Lower lobe of right lung (tissue), 2 donors: Measurements from ENCODE around the gene LRIT3. TPM values are rescaled to one million over a fixed set of nuclear protein-coding genes. Genes with fewer than 3 reads are reported as not detected.

Experiments used
- ATAC-seq, 2 donors: fragments of 200-7000 bp; cut with Tn5 transposase; one replicate each; pipeline ENCODE4 v1.9.1; 2020 to 2022; ENCODE audit warnings: mild to moderate bottlenecking in 2 of 2, moderate library complexity in 2 of 2
- DNase-seq: peaks from one replicate; pipeline ENCODE4 v3.0.0-alpha.2; 2020
- H3K27ac ChIP-seq: fragments of 200-600 bp; one replicate; pipeline ENCODE4 v1.8.0; 2022
- H3K27me3 ChIP-seq: fragments of 200-600 bp; one replicate; pipeline ENCODE4 v1.8.0; 2022; ENCODE audit warnings: low read depth
- H3K36me3 ChIP-seq: fragments of 200-600 bp; one replicate; pipeline ENCODE4 v1.8.0; 2022; ENCODE audit warnings: mild to moderate bottlenecking
- H3K4me1 ChIP-seq: fragments of 200-600 bp; one replicate; pipeline ENCODE4 v1.8.0; 2022
- H3K4me3 ChIP-seq: fragments of 200-600 bp; one replicate; pipeline ENCODE4 v1.8.0; 2022; ENCODE audit warnings: mild to moderate bottlenecking
- H3K9me3 ChIP-seq: fragments of 200-600 bp; one replicate; pipeline ENCODE4 v1.8.0; 2022
- CTCF ChIP-seq: fragments of 200-600 bp; IDR thresholded peaks from one replicate; pipeline ENCODE4 v1.8.0; 2022; ENCODE audit warnings: antibody characterized with exemption, mild to moderate bottlenecking
- intact Hi-C: fragments of 100-400 bp; cut with DNase I; formaldehyde crosslinking; loops from one replicate; pipeline ENCODE4 v1.11.0; 2022
- total RNA-seq: library from RNA; stranded (reverse); fragmentation: NEBNext Ultra II Directional; extraction: Animal tissue kit (Norgen Biotek cat#: 25700); gene quantifications from one replicate; pipeline ENCODE4 v1.2.1, GENCODE V29; 2021
- donor health status: DM: no; HTN: yes; CAD: no; lungs with severe emphysema.

The LRIT3 gene
- total RNA-seq, 1 donor from 2014 or later: 0.12 TPM

GRCh38 chr4:109877400-109877799 lies 29.5 kb downstream of the LRIT3 start:
- TF ChIP-seq CTCF: no peak
- Histone ChIP-seq H3K4me3 (no peak overlapping the region), H3K27ac (no peak overlapping the region), H3K4me1 (no peaks in the 10 kb centered on the region), H3K9me3 (no peaks in the 10 kb centered on the region), H3K36me3 (no peaks in the 10 kb centered on the region), H3K27me3 (peaks cover 3% of the 10 kb centered on the region)
- intact Hi-C loops: no loop called here
- ATAC-seq (no peak), DNase-seq (no peak)

- Histone ChIP-seq H3K36me3 (no peaks in the 10 kb centered on the region), H3K27me3 (peaks cover 3% of the 10 kb centered on the region), H3K9me3 (no peaks in the 10 kb centered on the region), H3K4me1 (no peaks in the 10 kb centered on the region), H3K27ac (no peak overlapping the region), H3K4me3 (no peak overlapping the region)
- TF ChIP-seq CTCF: no peak
- ATAC-seq (no peak), DNase-seq (no peak)
- intact Hi-C loops: no loop called here
These were observed 30.4 kb downstream of the LRIT3 start for GRCh38 chr4:109878355-109878754.

GRCh38 chr4:109879081-109879480 lies 31.2 kb downstream of the LRIT3 start:
- H3K4me3 ChIP-seq: no peak overlapping the region
- ATAC-seq (no peak), DNase-seq (no peak)
- peaks cover 3% of the 10 kb centered on the region for H3K27me3 ChIP-seq
- no peaks in the 10 kb centered on the region for H3K9me3 ChIP-seq
- no peak overlapping the region for H3K27ac ChIP-seq
- H3K4me1 ChIP-seq: no peaks in the 10 kb centered on the region
- intact Hi-C loops: no loop called here
- H3K36me3 ChIP-seq: no peaks in the 10 kb centered on the region
- TF ChIP-seq CTCF: no peak

- H3K4me1 ChIP-seq: no peaks in the 10 kb centered on the region
- peaks cover 3% of the 10 kb centered on the region for H3K27me3 ChIP-seq
- intact Hi-C loops: no loop called here
- no peak overlapping the region for H3K4me3 ChIP-seq
- H3K27ac ChIP-seq: no peak overlapping the region
- DNase-seq (no peak), ATAC-seq (no peak)
- no peak for TF ChIP-seq CTCF
- H3K36me3 ChIP-seq: no peaks in the 10 kb centered on the region
- H3K9me3 ChIP-seq: no peaks in the 10 kb centered on the region
These were observed 31.9 kb downstream of the LRIT3 start for GRCh38 chr4:109879636-109880314.

- Histone ChIP-seq H3K27me3 (no peaks in the 10 kb centered on the region), H3K36me3 (no peaks in the 10 kb centered on the region), H3K9me3 (no peaks in the 10 kb centered on the region), H3K4me1 (no peaks in the 10 kb centered on the region), H3K27ac (no peak overlapping the region), H3K4me3 (no peak overlapping the region)
- ATAC-seq (no peak), DNase-seq (no peak)
- intact Hi-C loops: no loop called here
- TF ChIP-seq CTCF: no peak
These were observed 38.4 kb downstream of the LRIT3 start for GRCh38 chr4:109886303-109886702.
